Fibroblast of peridontal ligament (primary cell): Measurements from ENCODE around the gene ZCCHC14.
A peak's percentile ranks its signal among the peaks of the same experiment; 100 is the strongest.
"Not testable (repeated sequence)": the region's sequence is repeated elsewhere in the genome, so short reads cannot be mapped to it uniquely, and the experiment has no call there.

Experiments
- DNase-seq: peaks from one replicate; pipeline ENCODE4 v3.0.0-alpha.2; 2010; ENCODE audit errors: extremely low read depth

ZCCHC14 gene

DNA sequence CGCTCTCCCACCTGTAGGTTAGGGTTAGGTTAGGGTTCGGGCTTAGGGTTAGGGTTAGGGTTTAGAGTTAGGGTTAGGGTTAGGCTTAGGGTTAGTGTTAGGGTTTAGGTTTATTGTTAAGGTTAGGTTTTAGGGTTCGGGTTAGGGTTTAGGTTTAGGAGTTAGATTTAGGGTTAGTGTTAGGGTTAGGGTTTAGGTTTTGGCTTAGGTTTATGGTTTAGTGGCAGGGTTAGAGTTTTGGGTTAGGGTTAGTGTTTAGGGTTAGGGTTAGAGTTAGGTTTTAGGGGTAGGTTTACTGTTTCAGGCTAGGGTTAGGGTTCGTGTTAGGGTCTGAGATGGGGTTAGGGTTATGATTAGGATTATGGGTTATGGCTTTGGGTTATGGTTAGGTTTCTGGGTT is 31.6 kb upstream of the ZCCHC14 start:
- DNase-seq = no peak

DNA sequence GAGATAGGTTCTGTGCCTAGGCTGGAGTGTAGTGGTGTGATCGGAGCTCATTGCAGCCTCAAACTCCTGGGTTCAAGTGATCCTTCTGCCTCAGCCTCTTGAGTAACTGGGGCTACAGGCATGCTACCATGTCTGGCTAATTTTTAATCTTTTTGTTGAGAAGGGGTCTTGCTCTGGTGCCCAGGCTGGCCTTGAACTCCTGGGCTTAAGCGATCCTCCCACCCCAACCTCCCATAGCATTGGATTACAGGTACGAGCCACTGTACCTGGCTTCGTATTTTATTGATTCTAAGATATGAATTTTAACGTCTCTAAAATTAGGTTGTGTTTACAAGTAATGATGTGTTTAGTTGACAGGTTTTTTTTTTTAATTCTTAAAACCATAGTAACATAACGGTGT is 30.8 kb upstream of the ZCCHC14 start:
- DNase-seq = not testable (repeated sequence)

DNA sequence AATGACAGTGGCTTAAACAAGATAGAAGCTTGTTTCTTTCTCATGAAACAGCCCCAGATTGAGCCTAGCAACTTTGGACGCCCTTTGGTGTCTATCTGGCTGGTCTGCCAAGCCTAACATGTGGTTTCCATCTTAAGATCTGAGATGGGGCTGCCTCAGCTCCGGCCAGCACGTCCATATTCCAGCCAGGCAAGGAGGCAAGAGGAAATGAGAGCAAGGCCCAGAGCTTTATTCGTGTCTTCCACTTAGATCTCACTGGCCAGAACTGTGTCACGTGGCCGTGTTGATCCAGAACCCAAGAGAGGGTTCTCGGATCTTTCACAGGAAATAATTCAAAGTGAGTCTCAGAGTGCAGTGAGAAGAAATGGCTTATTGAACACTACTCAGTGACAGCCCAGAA is 28.9 kb upstream of the ZCCHC14 start:
- not testable (repeated sequence) for DNase-seq

DNA sequence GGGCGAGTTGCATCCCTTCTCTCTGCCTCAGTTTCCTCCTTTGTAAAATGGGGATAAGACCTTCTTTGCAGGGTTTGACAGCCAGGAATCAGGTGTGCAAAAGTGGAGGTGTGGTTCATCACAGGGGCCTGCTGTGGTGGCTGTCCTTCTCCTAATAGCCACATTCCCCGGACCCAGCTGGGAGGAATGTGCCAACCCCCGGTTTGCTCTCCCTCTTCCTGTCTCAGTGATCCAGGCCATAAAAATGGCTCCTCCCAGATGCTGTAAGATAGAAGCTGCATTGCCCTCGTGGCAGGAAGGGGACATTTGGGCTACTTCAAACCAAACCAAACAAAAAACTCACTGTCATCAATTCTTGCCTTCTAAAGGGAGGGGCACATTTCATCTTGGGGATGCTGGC is 26.3 kb upstream of the ZCCHC14 start:
- not testable (repeated sequence) for DNase-seq

DNA sequence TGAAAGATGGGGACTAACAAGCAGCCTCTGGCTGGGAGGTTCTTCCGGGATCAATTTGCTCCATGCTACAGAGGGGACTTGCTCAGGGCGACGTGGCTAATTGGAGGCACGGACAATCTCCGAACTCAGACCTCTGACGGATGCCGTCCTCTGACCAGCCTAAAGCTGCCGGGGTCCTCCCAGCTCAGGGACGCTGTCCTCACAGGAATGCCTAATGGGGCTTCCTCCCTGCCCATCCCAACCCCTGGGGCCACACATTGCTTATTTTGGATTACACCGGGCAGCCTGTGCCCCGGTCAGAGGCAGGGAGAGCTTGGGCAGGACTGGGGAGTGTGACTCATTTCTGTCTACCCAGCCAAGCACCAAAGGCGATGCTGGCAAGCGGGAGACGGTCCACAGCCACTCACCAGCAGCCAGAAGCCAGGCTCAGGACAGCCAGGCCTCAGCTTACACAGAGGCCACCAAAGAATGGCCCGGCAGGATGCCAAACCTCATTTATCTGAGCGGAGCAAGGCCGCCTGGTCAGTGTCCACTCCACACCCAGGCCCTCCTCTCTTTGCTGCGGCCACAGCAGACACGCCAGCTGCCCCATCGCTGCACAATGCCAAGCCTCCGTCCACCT is 25.7 kb upstream of the ZCCHC14 start:
- peak; percentile 4 for DNase-seq

DNA sequence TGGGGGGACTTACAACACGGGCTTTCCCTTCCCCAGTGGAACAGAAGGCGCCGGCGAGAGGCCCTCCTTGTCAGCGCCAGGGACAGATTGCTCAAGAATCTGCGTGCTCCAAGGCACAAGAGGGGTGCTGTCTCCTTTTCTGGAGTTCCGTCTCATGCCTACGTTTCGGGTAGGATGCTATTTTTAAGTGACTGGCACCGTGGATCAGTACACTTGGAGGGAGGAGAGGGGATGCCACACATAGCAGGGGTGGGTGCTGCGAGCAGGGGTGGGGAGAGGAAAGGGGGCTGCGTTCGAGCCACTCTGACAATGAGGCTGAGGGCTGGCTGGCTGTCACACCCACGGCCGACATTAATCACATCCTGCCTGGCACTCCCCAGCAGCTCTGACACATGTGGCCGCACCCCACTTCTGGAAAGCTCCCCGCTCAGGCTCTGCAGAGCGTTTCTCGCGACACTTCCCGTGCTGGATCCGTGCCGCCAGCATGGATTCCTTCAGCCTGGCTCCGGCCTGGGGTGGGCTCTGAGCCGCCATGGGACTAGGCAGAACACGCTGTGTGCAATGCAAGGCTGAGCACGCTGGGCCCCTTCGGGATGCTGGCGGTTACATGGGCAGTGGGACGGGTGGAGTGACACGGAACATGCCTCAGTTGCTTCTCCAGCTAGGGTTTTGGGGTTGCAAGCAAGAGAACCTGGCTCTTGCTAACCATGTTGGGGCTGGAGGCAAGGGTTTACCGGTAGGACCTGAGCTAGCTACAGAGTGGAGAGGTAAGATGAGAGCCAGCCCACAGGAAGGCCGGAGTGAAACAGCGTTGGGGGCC is 25.0 kb upstream of the ZCCHC14 start:
- DNase-seq = not testable (repeated sequence)

DNA sequence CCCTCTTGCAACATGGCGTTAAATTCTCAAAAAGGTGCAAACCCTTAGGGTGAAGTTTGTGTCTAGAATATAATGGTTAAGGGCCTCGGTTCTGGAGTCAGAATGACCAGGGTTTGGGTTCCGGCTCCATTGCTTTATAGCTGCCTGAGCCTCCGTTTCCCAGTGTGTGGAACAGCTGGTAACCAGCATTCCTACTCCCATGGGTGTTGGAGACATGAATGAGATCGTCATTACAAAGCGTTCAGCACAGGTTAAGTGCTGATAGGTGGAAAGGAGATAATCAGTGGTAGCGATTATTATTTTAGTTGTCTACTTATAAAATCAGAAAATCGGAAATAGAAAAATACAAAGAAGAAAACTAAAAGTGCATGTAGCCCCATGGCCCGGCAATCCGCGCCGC is 23.5 kb upstream of the ZCCHC14 start:
- DNase-seq = no peak

DNA sequence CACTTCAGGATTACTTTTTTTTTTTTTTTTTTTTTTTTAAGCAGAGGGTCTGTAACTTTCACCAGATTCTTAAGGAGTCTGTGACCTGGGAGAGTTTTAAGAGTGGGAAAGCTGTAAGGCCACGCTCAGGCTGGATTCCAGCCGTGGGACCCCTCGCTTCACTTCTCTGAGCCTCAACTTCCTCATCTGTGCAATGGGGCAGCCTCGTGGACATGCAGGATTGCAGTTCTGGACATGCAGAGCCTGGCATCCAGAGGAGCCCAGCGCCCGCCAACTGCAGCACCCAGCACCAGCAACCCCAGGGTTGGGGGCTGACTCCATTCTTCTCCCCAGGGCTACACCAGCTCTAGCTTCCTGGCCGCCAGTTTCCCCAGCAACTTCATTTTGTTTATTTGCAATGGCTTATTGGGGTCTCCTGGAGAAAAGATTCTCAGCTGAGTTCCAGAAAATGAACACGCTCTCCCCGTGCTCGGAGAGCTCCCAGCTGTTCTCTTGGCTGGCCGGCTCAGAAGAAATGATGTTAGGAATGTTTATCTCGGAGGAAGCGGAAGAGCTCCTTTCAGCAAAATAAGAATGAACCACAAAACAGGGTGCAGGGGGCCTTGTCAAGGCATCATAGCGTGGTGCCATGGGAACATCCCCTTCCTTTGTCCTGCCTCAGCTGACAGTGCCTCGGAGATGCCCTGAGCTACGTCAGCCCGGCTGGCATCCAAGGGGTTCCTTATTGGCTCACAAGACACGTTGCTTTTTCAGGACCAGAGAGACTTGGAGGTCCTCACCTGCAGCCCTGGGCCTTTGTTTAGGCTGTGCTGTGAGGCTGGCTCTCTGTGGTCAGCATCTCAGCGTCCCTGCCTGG is 22.9 kb upstream of the ZCCHC14 start:
- no peak for DNase-seq

DNA sequence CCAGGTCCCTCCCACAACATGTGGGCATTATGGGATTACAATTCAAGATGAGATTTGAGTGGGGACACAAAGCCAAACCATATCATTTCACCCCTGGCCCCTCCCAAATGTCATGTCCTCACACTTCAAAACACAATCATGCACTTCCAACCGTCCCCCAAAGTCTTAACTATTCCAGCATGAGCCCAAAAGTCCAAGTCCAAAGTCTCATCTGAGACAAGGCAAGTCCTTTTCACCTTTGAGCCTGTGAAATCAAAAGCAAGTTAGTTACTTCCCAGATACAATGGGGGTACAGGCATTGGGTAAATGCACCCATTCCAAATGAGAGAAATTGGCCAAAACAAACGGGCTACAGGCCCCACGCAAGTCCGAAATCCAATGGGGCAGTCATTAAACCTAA is 17.0 kb upstream of the ZCCHC14 start:
- DNase-seq = not testable (repeated sequence)

DNA sequence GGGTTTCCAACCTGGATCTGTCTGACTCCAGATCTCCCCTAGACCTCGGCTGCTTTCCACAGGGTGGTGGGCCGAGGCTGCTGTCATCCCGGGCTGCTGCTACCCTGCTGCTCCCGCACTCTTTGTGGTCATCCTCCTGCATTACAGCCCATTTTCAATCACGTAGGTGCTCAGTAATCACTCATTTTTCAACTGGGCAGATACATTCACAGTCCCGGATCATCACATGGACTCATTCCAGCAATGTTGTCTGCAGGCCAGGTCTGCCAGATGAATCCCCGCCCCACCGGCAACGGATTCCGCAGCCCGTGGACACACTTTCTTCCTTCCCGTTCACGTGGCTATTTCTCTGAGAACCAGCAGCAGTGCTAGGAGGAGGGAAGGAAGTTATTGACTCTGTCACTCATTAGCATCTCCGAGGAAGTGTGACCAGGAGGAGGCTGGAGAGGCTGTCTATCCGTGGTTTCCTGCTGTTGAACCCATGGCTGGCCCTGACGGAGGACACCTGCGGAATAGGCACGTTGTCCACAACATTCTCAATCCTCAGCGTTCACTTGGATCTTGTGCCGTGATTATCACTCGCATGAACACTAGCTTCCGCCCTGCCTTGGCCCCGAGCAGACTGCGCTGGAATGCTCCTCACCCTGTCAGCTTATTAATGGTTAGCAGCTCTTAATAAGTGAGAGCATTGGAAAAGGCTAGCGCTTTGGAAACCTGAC is 14.7 kb upstream of the ZCCHC14 start:
- no peak for DNase-seq

DNA sequence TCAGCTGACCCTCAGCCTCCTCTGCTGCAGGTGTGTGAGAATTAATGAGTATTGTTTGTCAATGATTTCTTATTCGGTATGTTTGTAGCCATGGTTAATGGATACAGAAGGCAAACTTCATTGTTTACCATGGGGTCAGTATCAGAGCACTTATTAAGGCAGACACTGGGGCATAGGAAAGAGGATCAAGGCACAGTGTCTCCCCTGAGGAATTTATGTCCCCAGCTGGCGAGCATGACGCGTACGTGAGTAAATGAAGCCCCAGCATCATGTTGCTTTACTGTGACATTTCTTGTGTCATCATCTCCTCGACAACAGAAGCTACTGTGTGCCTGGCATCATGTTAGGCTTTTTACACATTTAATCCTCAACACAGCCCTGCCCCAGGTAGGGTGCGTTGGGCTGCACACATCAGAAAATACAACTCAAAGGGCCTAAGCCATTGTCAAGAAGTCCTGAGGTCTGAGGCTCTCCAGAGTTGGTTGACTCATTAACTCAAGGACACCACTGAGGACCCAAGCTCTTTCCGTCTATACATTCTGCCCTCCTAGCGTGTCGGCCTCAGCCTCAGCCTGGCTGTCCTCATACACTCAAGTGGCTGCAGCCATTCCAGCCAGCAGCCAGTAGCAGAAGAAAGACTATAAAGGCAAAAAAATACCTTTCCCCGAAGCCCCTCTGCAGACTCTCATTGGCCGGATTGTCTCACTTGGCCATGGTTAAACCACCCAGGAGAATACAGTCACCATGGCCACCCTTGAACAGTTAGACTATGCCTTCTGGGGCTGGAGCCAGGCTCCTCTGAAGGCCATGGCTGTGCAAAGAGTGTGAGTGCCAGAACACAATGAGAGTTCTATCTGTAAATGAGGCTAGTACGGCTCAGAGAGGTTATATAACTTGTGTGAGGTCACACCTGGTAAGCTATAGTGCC is 13.9 kb upstream of the ZCCHC14 start:
- DNase-seq = no peak

DNA sequence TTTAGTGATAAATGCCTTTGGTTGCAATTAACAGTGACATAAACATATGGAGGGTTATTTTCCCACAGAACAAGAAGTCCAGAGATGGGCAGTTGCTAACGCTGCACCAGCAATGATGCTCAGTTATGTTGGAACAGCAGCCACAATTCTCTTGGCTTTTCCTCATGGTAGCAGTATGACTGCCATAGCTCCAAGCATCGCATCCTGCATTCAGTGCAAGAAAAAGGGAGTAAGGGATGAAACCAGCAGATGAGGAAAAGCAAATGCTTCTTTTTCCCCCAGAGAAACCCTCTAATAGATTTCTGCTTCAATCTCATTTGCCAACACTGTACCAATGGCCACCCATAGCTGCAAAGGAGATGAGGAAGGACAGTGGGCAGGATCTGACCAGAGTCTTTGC is 13.0 kb upstream of the ZCCHC14 start:
- DNase-seq = no peak

DNA sequence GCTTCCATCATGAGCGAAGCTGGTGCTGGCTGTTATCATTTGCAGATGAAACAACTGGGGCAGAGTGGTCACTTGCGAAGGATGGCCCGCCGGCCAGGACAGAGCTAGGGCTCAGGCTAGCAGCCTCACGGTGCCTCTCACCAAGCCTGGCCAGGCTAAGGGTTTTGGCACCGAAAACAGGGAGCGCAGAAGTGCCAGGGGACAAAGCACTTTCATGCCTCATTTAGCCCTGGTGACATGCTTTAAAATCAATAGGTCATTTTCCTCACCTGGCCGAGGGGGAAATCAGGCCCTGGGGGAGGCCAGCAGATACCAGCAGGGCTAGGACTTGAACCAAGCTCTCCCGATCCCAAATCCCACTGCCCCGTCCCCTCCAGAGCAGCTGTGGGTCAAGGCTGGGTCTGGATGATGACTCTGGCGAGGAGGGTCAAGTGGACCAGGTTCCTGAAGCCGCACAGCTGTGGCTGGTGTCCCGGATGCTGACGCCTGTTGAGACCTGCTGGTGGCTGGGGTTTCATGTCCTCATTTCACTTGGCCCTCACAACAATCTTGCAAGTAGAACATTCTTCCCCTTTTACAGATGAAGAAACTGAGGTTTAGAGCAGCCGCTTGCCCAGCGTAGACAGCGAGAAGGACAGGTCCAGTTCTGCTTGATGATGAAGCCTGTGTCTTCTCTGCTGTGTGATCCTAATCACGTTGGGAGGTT is 10.6 kb upstream of the ZCCHC14 start:
- DNase-seq = not testable (repeated sequence)

DNA sequence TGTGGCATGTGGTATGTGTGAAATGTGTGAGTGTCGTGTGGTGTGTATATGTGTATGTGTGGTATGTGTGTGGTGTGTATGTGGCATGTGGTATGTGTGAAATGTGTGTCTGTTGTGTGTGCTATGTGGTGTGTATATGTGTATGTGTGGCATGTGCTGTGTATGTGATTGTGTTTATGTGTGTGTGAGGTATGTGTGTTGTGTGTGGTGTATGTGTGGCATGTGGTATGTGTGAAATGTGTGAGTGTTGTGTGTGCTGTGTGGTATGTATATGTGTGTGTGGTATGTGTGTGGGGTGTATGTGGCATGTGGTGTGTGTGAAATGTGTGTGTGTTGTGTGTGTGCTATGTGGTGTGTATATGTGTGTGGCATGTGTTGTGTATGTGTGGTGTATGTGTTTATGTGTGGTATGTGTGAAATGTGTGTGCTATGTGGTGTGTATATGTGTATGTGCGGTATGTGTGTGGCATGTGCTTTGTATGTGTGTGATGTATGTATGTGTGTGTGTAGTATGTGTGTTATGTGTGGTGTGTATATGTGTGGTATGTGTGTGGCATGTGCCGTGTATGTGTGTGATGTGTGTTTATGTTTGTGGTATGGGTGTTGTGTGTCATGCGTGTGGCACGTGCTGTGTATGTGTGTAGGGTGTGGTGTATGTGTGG is 9.6 kb upstream of the ZCCHC14 start:
- no peak for DNase-seq

DNA sequence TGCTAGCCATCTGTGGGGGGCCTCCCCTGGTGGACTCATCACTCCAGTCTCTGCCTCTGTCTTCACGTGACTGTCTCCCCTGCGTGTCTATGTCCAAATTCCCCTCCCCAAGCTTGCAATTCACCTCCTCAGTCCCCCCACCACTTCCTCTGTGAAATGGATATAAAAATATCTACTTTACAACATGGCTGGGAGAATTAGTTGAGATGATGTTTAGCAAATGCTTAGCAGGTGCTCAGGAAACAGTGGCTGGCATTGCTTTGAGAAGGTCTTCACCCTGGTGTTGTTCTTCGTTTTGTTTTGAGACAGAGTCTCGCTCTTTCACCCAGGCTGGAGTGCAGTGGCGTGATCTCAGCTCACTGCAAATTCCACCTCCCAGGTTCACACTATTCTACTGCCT is 8.3 kb upstream of the ZCCHC14 start:
- DNase-seq = no peak

DNA sequence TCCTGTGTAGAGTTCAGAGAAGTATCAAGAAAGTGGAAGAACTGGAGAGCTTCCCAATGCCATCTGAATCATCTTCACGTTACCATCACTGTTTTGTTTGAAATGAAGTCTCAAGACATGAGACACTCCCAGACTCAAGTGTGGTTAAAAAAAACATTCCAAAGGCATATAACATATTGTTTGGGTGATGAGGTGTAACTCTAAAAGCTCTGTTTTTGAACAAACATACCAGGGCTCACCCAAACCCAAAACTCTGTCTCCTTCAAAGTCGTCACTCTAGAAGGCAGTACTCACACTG is 6.3 kb upstream of the ZCCHC14 start:
- DNase-seq = peak; percentile 61

DNA sequence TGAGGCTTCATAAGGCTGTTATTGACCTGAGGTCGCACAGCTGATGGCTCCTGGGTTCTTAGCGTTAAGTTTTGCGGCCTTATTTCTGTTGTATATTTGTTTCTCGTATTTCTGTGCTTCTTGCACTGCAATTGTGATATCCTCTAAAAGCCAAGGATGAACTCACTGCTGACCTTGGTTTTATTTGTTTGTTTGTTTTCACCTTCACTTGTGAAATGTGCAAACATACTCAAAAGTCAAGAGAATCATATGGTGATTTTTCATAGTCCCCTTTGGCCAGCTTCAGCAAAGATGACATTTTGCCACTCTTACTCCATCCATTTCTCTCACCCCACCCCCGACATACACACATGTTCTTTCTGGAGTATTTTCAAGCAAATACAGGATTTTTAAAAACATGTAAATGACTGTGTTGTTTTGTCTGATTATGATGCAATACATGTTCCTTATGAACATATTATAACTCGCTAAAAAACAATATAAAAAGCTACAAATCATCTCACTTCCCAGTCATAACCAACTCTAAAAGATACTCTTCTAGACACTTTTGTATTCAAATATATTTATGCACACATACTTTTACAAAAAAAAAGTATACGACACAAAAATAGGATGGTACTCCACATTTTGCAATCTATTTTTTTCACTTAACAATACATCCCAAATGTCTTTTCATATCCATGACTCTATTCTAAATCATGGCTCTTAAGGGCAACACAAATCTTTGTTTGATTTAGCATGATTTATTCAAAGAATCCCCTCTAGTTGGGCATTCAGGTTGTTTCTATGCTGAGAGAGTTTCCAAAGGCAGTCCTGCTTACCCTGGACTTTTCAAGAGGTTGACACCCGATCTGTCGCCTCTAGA is 5.7 kb upstream of the ZCCHC14 start:
- no peak for DNase-seq

DNA sequence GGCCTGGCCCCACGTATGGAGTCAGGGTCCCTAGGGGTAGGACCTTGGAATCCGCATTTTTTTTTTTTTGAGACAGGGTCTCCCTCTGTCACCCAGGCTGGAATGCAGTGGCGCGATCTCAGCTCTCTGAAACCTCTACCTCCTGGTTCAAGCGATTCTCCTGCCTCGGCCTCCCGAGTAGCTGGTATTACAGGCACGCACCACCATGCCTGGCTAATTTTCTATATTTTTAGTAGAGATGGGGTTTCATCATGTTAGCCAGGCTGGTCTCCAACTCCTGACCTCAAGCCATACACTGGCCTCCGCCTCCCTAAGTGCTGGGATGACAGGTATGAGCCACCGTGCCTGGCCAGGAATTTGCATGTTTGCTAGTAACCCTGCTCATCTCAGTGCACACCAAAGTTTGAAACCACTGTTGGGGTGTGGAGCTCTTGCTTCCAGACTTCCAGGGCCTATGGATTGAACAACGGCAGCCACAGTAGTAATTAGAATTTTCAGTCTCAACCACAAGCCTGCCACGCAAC is 5.0 kb upstream of the ZCCHC14 start:
- not testable (repeated sequence) for DNase-seq
